ENCODE measurements around the gene PGAP3. TPM values are rescaled to one million over a fixed set of nuclear protein-coding genes. Genes with fewer than 3 reads are reported as not detected.

The PGAP3 gene
- total RNA-seq, 1 donor from 2014 or later = 9.7 TPM

DNA sequence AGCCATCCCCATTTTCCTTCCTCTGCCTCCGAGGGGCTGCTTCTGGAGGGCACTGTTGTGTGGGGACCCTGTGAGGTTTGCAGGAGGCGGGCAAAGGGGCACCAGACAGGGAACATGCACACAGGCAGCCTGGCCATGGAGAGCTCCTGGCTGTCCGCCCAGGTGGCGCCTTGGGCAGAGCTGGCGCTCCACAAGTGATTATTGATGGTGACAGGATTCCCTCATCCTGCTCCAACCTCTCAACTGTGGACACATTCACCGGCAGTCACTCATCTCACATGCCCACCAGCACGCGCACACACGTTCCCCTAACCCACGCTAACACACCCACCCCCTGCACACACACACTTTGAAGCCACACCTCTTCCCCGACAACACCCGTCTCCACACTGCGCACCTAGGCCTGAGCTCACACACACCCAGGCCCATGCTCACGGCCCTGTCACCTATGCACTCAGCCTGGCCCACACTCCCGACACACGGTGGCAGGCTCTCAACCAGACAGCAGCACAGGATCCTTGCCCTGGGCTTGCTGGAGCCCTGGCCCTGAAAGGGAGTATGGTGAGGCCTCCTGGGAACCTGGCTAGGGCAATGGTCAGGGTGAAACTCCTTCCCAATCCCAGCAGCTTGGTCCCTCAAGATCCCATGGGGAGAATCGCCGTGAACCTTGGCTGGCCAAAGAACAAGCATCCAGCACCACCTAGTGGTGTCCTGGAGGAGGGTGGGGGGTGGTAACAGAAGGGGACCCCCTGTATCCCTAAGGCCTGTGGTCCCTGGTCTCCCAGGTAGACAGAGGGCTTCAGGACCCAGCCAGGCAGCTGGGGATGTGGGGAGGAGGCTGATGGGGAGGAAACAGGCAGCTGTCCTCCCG, 16.0 kb downstream of the PGAP3 start:
- no peak for DNase-seq

DNA sequence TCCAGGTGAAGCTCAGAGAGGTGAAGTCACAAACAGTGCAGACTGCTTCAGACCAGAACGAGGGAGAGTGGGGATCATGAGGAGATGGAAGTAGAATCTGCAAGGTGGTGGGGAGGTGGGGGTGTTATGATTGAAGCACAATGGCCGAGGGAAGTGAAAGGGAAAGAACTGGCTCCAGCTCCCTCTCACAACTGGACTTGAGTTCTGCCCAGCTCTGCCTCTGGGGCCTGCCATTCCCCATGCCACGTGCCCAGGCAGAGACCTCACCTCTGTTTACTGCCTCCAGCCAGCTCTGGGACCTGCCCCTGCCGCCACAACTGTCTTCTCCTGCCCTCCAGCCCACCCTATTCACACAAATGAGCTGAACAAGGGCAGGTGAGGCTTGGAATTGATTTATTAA, 17.1 kb downstream of the PGAP3 start:
- DNase-seq = no peak

GRCh38 chr17:39669897-39670735, 17.7 kb downstream of the PGAP3 start:
- DNase-seq = no peak

GRCh38 chr17:39667945-39668924, 19.6 kb downstream of the PGAP3 start, which contains the start of gene PNMT:
PNMT (plus strand) TSS chr17:39668453; CDS start chr17:39668476, 23 bp downstream.
- DNase-seq = no peak

DNA sequence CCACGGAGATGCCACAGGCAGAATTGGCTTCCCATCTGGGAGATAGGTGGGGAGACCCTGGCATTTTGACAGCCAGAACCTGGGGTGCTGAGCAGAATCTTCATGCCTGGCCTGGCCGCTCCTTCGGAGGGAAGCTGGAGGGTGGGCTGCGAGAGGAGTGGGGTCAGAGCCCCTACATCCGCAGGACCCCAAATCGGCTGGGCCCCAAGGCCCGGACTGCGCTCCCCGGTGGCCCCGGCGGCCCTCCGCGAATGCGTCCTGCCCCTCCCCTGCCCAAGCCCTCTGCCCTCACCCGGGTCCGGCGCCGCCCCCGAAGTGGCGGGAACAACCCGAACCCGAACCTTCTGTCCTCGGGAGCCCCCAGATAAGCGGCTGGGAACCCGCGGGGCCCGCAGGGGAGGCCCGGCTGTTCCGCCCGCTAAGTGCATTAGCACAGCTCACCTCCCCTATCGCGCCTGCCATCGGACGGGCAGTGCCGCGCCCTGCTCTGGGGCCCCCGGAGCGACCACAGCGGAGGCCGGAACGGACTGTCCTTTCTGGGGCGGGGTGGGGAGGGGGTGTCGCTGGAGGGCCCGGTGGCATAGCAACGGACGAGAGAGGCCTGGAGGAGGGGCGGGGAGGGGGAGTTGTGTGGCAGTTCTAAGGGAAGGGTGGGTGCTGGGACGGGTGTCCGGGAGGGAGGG, 20.5 kb downstream of the PGAP3 start:
- DNase-seq = no peak

GRCh38 chr17:39666601-39667261, 21.1 kb downstream of the PGAP3 start:
- no peak for DNase-seq

- DNase-seq = no peak
Observed at GRCh38 chr17:39666231-39666600, 21.6 kb downstream of the PGAP3 start.

- DNase-seq = no peak
Observed at GRCh38 chr17:39665642-39666224, 22.1 kb downstream of the PGAP3 start.

- DNase-seq = no peak
Observed at GRCh38 chr17:39664581-39665561, 23.0 kb downstream of the PGAP3 start, which contains the start of gene TCAP. TCAP (plus strand) TSS chr17:39665349; CDS start chr17:39665360, 11 bp downstream.

GRCh38 chr17:39663688-39664580, 23.9 kb downstream of the PGAP3 start:
- DNase-seq = no peak

GRCh38 chr17:39663340-39663687, 24.5 kb downstream of the PGAP3 start:
- no peak for DNase-seq

DNA sequence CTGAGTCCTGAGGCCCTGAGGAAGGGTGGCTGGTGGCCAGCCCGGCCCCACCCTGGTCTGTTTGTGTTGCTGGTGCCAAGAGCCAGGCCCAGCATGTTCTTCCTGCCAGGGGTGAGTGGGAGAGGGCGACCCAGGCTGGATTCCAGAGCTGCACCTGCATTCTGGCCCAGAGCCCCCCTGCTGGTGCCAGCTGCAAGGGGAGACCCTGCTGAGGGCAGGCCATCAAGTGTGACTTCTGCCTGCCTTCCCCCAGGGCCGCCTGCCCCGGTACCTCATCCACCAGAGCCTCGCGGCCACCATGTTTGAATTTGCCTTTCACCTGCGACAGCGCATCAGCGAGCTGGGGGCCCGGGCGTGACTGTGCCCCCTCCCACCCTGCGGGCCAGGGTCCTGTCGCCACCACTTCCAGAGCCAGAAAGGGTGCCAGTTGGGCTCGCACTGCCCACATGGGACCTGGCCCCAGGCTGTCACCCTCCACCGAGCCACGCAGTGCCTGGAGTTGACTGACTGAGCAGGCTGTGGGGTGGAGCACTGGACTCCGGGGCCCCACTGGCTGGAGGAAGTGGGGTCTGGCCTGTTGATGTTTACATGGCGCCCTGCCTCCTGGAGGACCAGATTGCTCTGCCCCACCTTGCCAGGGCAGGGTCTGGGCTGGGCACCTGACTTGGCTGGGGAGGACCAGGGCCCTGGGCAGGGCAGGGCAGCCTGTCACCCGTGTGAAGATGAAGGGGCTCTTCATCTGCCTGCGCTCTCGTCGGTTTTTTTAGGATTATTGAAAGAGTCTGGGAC, 25.1 kb downstream of the PGAP3 start:
- DNase-seq = no peak

DNA sequence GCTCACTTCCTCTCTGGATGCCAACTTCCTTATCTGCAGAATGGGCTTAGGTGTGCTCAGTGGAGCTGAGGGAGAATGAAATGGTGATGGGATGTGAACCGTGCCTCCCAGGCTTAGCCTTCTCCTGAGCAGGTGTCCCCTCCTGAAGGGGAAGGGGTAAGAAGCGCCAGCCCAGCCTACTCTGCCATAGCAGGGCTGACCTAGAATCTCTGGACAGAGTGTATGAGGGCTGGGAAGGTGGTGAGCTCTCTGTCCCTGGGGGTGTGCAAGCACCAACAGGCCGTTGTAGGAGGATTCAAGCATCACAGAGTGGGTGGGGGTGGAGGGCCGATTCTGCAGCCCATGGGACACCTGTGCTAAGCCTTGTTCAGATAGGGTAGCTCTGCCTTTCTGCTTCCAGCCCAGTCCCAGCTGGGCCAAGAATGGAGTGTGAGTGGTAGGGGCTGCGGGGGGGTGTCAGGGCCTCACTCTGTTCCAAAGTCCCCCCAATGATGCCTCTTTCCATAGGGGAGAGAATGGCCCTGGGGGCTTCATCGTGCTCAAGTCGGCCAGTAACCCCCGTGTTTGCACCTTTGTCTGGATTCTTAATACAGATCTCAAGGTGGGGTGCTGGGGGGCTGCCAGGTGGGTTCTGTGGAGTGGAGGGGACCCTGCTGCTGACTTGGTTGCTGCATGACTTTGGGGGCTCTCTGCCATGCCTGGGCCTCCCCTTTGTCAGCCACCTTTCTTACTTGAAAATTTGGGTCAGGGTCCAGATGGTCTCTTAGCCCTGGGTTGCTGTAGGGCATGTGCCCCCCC, 25.9 kb downstream of the PGAP3 start:
- no peak for DNase-seq

DNA sequence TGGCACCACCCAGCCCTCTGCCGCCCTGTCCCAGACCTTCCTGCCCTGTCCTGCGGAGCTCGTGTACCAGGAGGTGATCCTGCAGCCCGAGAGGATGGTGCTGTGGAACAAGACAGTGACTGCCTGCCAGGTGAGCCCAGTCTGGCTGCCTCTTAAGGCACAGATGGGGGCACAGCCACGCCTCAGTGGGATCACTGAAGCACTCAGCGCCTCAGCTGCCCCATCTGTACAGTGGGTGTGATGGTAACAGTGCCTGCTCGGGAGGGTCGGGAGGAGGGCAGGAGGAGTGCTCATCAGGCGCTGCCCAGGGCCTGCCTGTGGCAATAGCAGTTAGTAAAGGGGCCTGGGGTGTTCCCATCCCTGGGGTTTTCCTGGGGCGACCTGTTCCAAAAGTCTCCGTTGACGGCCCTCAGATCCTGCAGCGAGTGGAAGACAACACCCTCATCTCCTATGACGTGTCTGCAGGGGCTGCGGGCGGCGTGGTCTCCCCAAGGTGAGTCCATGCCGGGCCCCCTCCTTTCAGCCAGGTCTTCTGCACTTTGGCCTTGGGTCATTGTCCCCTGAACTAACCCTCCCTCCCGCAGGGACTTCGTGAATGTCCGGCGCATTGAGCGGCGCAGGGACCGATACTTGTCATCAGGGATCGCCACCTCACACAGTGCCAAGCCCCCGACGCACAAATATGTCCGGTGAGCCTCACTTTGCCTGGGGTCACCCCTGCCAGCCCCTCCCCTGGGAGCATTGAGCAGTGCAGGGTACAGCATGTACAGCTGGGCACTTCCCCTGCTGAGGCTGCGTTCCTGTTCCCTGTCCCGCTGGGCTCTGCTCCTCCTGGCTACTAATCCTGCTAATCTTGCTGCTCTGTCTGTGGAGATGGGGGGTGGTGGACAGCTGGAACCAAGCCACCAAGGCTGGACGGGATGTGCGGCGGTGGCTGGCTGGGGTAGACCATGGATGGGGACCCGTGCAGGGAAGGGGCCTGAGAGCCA, 27.2 kb downstream of the PGAP3 start:
- no peak for DNase-seq

GRCh38 chr17:39660011-39660360, 27.9 kb downstream of the PGAP3 start:
- no peak for DNase-seq

All from skin of body (tissue), 2 donors.